GM23338 (cell line): ENCODE data around the gene CHODL. TPM values are rescaled to one million over a fixed set of nuclear protein-coding genes. Genes with fewer than 3 reads are reported as not detected.

ENCODE experiments used
- ATAC-seq: fragments of 200-7000 bp; cut with Tn5 transposase; 3 replicates; pipeline ENCODE4 v1.9.1; 2020
- DNase-seq: peaks from one replicate; pipeline ENCODE4 v3.0.0-alpha.2; 2015; ENCODE audit warnings: low spot score
- H2AFZ ChIP-seq: fragments of 200-600 bp; sonication (generic); 2 replicates; pipeline ENCODE4 v1.8.0; 2016; ENCODE audit warnings: antibody characterized with exemption, mild to moderate bottlenecking, moderate library complexity
- H3F3A ChIP-seq: fragments of 200-600 bp; sonication (generic); replicated peaks from 2 replicates; pipeline ENCODE4 v1.8.0; 2017; ENCODE audit warnings: antibody characterized with exemption, mixed run types, low read depth
- H3K27ac ChIP-seq: fragments of 200-600 bp; sonication (generic); 2 replicates; pipeline ENCODE4 v1.6.1; 2016; ENCODE audit warnings: low read depth
- H3K27me3 ChIP-seq: fragments of 200-600 bp; sonication (generic); 2 replicates; pipeline ENCODE4 v1.8.0; 2016; ENCODE audit warnings: mild to moderate bottlenecking, mixed run types, moderate library complexity; ENCODE audit not compliant: insufficient read depth
- H3K36me3 ChIP-seq: fragments of 200-600 bp; sonication (generic); 2 replicates; pipeline ENCODE4 v1.8.0; 2016; ENCODE audit warnings: mild to moderate bottlenecking; ENCODE audit not compliant: insufficient read depth
- H3K4me1 ChIP-seq: fragments of 200-600 bp; sonication (generic); 2 replicates; pipeline ENCODE4 v1.8.0; 2016; ENCODE audit warnings: mild to moderate bottlenecking, moderate library complexity; ENCODE audit not compliant: insufficient read depth
- H3K4me2 ChIP-seq: fragments of 200-600 bp; sonication (generic); 2 replicates; pipeline ENCODE4 v1.7.1; 2017; ENCODE audit warnings: mixed run types
- H3K4me3 ChIP-seq: fragments of 200-600 bp; sonication (generic); 2 replicates; pipeline ENCODE4 v1.6.1; 2016; ENCODE audit warnings: mixed run types
- H3K79me2 ChIP-seq: fragments of 200-600 bp; sonication (generic); replicated peaks from 2 replicates; pipeline ENCODE4 v1.8.0; 2017; ENCODE audit warnings: mild to moderate bottlenecking; ENCODE audit not compliant: insufficient read depth
- H3K9me2 ChIP-seq: fragments of 200-600 bp; sonication (generic); 2 replicates; pipeline ENCODE4 v1.8.0; 2017; ENCODE audit not compliant: insufficient read depth
- H4K20me1 ChIP-seq: fragments of 200-600 bp; sonication (generic); replicated peaks from 2 replicates; pipeline ENCODE4 v1.8.0; 2017; ENCODE audit warnings: mild to moderate bottlenecking; ENCODE audit not compliant: insufficient read depth
- H3K27ac Mint-ChIP-seq: 2 replicates; pipeline ENCODE4 v1.8.0; 2020; ENCODE audit warnings: inconsistent platforms, mild to moderate bottlenecking, moderate library complexity, mixed read lengths
- H3K27me3 Mint-ChIP-seq: 3 replicates; pipeline ENCODE4 v1.8.0; 2022; ENCODE audit warnings: low read depth, mild to moderate bottlenecking, moderate library complexity, mixed read lengths, inconsistent platforms; ENCODE audit not compliant: insufficient read depth, poor library complexity
- H3K36me3 Mint-ChIP-seq: 3 replicates; pipeline ENCODE4 v1.8.0; 2021; ENCODE audit warnings: low read depth, mild to moderate bottlenecking, inconsistent platforms, moderate library complexity, mixed read lengths
- H3K4me1 Mint-ChIP-seq: 3 replicates; pipeline ENCODE4 v1.8.0; 2020; ENCODE audit warnings: mild to moderate bottlenecking, inconsistent platforms, mixed read lengths
- H3K4me3 Mint-ChIP-seq: 3 replicates; pipeline ENCODE4 v1.8.0; 2021; ENCODE audit warnings: moderate library complexity, mild to moderate bottlenecking, inconsistent platforms, mixed read lengths
- H3K9me3 Mint-ChIP-seq: 3 replicates; pipeline ENCODE4 v1.8.0; 2020; ENCODE audit warnings: moderate library complexity, mild to moderate bottlenecking, inconsistent platforms, mixed read lengths
- CREB1 ChIP-seq: fragments of 250-450 bp; sonication (Bioruptor Pico); IDR thresholded peaks from 2 replicates; pipeline ENCODE4 v1.5.0; 2020; ENCODE audit warnings: low read depth, mild to moderate bottlenecking, moderate library complexity
- NANOG ChIP-seq: IDR thresholded peaks from 2 replicates; pipeline ENCODE4 v1.6.1; 2016; ENCODE audit warnings: antibody characterized with exemption, borderline replicate concordance
- POLR2AphosphoS5 ChIP-seq: IDR thresholded peaks from 2 replicates; pipeline ENCODE4 v1.6.1; 2016; ENCODE audit warnings: antibody characterized with exemption, low read depth
- STAT1 ChIP-seq: IDR thresholded peaks from one replicate; pipeline ENCODE4 v1.6.1; 2016; ENCODE audit warnings: antibody characterized with exemption; ENCODE audit not compliant: unreplicated experiment
- ZNF331 ChIP-seq: fragments of 250-450 bp; sonication (Bioruptor Pico); IDR thresholded peaks from 2 replicates; pipeline ENCODE4 v1.5.0; 2020; ENCODE audit warnings: low read depth, mild to moderate bottlenecking, moderate library complexity
- polyA plus RNA-seq: library from polyadenylated mRNA; unstranded; fragments of >200 nt; fragmentation: Nextera tagmentation; extraction: Ambion mirVana; gene quantifications from 2 replicates; pipeline ENCODE4 v1.2.1, GENCODE V29; 2016
- total RNA-seq: library from RNA; depleted of rRNA; stranded (reverse); fragments of >200 nt; shearing (Covaris generic); gene quantifications from 2 replicates; pipeline ENCODE4 v1.2.3, GENCODE V29; 2014
- TF ChIP-seq, protein P1 (sequence below): IDR thresholded peaks from one replicate; pipeline ENCODE4 v1.6.1; 2018; ENCODE audit warnings: antibody characterized with exemption; ENCODE audit not compliant: unreplicated experiment
- TF ChIP-seq, protein P2 (sequence below): IDR thresholded peaks from 2 replicates; pipeline ENCODE4 v1.6.1; 2016; ENCODE audit warnings: antibody characterized with exemption
- TF ChIP-seq, protein P3 (sequence below): fragments of 250-450 bp; sonication (Bioruptor Pico); IDR thresholded peaks from 2 replicates; pipeline ENCODE4 v1.5.0; 2020; ENCODE audit warnings: mild to moderate bottlenecking, moderate library complexity
- TF ChIP-seq, protein P4 (sequence below), 2 experiments: fragments of 200-600 bp in 1 of 2; sonication (generic) in 1 of 2; conservative IDR thresholded peaks; 2 replicates each; pipeline versions ENCODE4 v1.5.1 to v1.6.1; 2016 to 2017; ENCODE audit warnings: antibody characterized with exemption in 2 of 2, low read depth in 2 of 2, mild to moderate bottlenecking in 2 of 2, moderate library complexity in 1 of 2

Gene CHODL
- total and polyA plus RNA-seq, 2 experiments from 2014 or later = 0.95 to 1.6 TPM

DNA sequence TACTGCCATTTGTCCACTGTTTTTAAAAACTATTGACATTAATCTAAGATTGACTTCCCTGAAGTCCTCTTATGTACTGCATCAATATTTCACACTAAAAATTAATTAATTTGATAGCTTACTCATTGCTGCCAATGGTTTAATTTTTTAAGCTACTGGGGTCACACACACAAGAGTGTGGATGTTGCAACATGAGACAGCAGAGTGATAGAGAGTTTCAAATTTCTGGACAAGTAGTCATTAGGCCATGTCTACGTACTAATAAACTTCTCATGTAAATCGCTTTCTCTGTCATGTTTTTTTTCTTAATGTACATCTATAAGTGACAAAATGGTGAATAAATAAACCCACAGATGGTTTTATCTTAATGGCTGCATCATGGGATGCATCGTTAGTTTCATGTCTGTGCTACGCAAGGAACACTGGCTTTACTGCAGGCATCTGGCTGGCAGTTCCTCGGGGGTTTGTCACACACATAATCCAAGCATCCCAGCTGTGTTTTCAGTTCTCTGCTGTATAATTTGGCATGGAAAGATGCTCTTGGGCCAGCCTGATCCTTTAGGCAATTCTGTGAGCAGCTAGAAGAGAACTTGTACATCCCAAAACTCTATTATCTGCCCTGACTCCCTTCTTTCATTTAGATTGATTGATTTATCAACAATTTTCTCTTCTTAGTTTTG, 16.4 kb upstream of the CHODL start:
- Mint-ChIP-seq H3K9me3 (no peaks in the 10 kb centered on the region), H3K4me1 (no peaks in the 10 kb centered on the region), H3K4me3 (no peak overlapping the region), H3K27ac (no peak overlapping the region), H3K27me3 (no peaks in the 10 kb centered on the region), H3K36me3 (no peaks in the 10 kb centered on the region)
- Histone ChIP-seq H3K27ac (no peak overlapping the region), H3K27me3 (no peaks in the 10 kb centered on the region), H3K36me3 (no peaks in the 10 kb centered on the region), H3F3A (no peaks in the 10 kb centered on the region), H3K9me2 (0 out of 2 replicates have a peak, but pooled peaks cover 3% of the 10 kb centered on the region), H3K4me3 (no peak overlapping the region), H3K79me2 (no peaks in the 10 kb centered on the region), H2AFZ (no peak overlapping the region), H3K4me1 (no peaks in the 10 kb centered on the region), H3K4me2 (no peak overlapping the region), H4K20me1 (no peaks in the 10 kb centered on the region)
- no peak for ATAC-seq
- no peak for TF ChIP-seq POLR2AphosphoS5
- no peak for TF ChIP-seq STAT1
- no peak for TF ChIP-seq NANOG
- TF ChIP-seq, protein P1, sequence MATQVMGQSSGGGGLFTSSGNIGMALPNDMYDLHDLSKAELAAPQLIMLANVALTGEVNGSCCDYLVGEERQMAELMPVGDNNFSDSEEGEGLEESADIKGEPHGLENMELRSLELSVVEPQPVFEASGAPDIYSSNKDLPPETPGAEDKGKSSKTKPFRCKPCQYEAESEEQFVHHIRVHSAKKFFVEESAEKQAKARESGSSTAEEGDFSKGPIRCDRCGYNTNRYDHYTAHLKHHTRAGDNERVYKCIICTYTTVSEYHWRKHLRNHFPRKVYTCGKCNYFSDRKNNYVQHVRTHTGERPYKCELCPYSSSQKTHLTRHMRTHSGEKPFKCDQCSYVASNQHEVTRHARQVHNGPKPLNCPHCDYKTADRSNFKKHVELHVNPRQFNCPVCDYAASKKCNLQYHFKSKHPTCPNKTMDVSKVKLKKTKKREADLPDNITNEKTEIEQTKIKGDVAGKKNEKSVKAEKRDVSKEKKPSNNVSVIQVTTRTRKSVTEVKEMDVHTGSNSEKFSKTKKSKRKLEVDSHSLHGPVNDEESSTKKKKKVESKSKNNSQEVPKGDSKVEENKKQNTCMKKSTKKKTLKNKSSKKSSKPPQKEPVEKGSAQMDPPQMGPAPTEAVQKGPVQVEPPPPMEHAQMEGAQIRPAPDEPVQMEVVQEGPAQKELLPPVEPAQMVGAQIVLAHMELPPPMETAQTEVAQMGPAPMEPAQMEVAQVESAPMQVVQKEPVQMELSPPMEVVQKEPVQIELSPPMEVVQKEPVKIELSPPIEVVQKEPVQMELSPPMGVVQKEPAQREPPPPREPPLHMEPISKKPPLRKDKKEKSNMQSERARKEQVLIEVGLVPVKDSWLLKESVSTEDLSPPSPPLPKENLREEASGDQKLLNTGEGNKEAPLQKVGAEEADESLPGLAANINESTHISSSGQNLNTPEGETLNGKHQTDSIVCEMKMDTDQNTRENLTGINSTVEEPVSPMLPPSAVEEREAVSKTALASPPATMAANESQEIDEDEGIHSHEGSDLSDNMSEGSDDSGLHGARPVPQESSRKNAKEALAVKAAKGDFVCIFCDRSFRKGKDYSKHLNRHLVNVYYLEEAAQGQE = no peak
- TF ChIP-seq ZNF331 (CRISPR knock-in tag) = no peak
- no peak for DNase-seq

DNA sequence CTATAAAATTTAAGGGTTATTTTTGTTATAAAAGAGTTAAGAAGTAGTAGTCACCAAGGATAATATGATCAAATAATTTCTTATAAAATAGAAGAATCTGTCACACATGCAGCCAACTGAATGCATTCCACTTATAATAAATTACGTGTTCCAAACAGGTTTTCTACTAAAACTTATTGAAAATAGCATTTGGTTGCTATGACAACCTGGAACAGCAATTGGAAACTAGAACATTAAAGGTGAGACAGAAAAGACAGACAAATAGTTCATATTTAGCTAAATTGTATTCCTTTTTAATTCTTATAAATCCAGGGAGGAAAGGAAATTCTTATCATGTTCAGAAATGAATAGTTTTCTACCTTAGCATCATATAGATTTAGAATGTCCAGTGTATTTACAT, 9.1 kb upstream of the CHODL start:
- no peaks in the 10 kb centered on the region for H3K27me3 Mint-ChIP-seq
- no peak overlapping the region for H3K4me3 Mint-ChIP-seq
- no peaks in the 10 kb centered on the region for H4K20me1 ChIP-seq
- ATAC-seq (no peak), DNase-seq (no peak)
- no peak overlapping the region for H3K4me2 ChIP-seq
- H3K27ac ChIP-seq = no peak overlapping the region
- H3K27ac Mint-ChIP-seq = no peak overlapping the region
- H3K27me3 ChIP-seq = no peaks in the 10 kb centered on the region
- no peaks in the 10 kb centered on the region; the same call in 1 of the 2 replicates for H3K9me2 ChIP-seq
- H3K79me2 ChIP-seq = no peaks in the 10 kb centered on the region
- no peaks in the 10 kb centered on the region for H3K36me3 Mint-ChIP-seq
- H3K4me3 ChIP-seq = no peak overlapping the region
- H3K9me3 Mint-ChIP-seq = peaks cover 8% of the 10 kb centered on the region; the same call in 1 of the 3 replicates
- H3K36me3 ChIP-seq = no peaks in the 10 kb centered on the region
- H3K4me1 Mint-ChIP-seq = 0 out of 3 replicates have a peak, but pooled peaks cover 2% of the 10 kb centered on the region
- no peaks in the 10 kb centered on the region for H3K4me1 ChIP-seq
- H3F3A ChIP-seq = no peaks in the 10 kb centered on the region
- H2AFZ ChIP-seq = no peak overlapping the region
- TF ChIP-seq CREB1 (CRISPR knock-in tag) (no peak), POLR2AphosphoS5 (no peak)
- TF ChIP-seq, protein P2, sequence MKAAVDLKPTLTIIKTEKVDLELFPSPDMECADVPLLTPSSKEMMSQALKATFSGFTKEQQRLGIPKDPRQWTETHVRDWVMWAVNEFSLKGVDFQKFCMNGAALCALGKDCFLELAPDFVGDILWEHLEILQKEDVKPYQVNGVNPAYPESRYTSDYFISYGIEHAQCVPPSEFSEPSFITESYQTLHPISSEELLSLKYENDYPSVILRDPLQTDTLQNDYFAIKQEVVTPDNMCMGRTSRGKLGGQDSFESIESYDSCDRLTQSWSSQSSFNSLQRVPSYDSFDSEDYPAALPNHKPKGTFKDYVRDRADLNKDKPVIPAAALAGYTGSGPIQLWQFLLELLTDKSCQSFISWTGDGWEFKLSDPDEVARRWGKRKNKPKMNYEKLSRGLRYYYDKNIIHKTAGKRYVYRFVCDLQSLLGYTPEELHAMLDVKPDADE = no peak
- TF ChIP-seq, protein P3, sequence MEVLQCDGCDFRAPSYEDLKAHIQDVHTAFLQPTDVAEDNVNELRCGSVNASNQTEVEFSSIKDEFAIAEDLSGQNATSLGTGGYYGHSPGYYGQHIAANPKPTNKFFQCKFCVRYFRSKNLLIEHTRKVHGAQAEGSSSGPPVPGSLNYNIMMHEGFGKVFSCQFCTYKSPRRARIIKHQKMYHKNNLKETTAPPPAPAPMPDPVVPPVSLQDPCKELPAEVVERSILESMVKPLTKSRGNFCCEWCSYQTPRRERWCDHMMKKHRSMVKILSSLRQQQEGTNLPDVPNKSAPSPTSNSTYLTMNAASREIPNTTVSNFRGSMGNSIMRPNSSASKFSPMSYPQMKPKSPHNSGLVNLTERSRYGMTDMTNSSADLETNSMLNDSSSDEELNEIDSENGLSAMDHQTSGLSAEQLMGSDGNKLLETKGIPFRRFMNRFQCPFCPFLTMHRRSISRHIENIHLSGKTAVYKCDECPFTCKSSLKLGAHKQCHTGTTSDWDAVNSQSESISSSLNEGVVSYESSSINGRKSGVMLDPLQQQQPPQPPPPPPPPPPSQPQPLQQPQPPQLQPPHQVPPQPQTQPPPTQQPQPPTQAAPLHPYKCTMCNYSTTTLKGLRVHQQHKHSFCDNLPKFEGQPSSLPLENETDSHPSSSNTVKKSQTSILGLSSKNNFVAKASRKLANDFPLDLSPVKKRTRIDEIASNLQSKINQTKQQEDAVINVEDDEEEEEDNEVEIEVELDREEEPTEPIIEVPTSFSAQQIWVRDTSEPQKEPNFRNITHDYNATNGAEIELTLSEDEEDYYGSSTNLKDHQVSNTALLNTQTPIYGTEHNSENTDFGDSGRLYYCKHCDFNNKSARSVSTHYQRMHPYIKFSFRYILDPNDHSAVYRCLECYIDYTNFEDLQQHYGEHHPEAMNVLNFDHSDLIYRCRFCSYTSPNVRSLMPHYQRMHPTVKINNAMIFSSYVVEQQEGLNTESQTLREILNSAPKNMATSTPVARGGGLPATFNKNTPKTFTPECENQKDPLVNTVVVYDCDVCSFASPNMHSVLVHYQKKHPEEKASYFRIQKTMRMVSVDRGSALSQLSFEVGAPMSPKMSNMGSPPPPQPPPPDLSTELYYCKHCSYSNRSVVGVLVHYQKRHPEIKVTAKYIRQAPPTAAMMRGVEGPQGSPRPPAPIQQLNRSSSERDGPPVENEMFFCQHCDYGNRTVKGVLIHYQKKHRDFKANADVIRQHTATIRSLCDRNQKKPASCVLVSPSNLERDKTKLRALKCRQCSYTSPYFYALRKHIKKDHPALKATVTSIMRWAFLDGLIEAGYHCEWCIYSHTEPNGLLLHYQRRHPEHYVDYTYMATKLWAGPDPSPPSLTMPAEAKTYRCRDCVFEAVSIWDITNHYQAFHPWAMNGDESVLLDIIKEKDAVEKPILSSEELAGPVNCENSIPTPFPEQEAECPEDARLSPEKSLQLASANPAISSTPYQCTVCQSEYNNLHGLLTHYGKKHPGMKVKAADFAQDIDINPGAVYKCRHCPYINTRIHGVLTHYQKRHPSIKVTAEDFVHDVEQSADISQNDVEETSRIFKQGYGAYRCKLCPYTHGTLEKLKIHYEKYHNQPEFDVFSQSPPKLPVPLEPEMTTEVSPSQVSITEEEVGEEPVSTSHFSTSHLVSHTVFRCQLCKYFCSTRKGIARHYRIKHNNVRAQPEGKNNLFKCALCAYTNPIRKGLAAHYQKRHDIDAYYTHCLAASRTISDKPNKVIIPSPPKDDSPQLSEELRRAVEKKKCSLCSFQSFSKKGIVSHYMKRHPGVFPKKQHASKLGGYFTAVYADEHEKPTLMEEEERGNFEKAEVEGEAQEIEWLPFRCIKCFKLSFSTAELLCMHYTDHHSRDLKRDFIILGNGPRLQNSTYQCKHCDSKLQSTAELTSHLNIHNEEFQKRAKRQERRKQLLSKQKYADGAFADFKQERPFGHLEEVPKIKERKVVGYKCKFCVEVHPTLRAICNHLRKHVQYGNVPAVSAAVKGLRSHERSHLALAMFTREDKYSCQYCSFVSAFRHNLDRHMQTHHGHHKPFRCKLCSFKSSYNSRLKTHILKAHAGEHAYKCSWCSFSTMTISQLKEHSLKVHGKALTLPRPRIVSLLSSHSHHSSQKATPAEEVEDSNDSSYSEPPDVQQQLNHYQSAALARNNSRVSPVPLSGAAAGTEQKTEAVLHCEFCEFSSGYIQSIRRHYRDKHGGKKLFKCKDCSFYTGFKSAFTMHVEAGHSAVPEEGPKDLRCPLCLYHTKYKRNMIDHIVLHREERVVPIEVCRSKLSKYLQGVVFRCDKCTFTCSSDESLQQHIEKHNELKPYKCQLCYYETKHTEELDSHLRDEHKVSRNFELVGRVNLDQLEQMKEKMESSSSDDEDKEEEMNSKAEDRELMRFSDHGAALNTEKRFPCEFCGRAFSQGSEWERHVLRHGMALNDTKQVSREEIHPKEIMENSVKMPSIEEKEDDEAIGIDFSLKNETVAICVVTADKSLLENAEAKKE = no peak
- TF ChIP-seq, protein P4, sequence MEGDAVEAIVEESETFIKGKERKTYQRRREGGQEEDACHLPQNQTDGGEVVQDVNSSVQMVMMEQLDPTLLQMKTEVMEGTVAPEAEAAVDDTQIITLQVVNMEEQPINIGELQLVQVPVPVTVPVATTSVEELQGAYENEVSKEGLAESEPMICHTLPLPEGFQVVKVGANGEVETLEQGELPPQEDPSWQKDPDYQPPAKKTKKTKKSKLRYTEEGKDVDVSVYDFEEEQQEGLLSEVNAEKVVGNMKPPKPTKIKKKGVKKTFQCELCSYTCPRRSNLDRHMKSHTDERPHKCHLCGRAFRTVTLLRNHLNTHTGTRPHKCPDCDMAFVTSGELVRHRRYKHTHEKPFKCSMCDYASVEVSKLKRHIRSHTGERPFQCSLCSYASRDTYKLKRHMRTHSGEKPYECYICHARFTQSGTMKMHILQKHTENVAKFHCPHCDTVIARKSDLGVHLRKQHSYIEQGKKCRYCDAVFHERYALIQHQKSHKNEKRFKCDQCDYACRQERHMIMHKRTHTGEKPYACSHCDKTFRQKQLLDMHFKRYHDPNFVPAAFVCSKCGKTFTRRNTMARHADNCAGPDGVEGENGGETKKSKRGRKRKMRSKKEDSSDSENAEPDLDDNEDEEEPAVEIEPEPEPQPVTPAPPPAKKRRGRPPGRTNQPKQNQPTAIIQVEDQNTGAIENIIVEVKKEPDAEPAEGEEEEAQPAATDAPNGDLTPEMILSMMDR (conservative IDR thresholded peaks at IDR 0.05; ENCODE audit: low read depth in 2 of 2) = no peak
